K562 (cell line): Measurements from ENCODE around the gene TTC24. TPM values are rescaled to one million over a fixed set of nuclear protein-coding genes. Genes with fewer than 3 reads are reported as not detected.
A peak's percentile ranks its signal among the peaks of the same experiment; 100 is the strongest.

ENCODE experiments used
- CBX5 ChIP-seq: IDR thresholded peaks from 2 replicates; pipeline ENCODE4 v1.6.1; 2014; ENCODE audit warnings: low read depth, borderline replicate concordance
- EHMT2 ChIP-seq: fragments of 450-650 bp; IDR thresholded peaks from 2 replicates; pipeline ENCODE4 v1.6.1; 2018; ENCODE audit warnings: antibody characterized with exemption
- HMGN3 ChIP-seq: IDR thresholded peaks from 2 replicates; pipeline ENCODE4 v1.6.1; 2011; ENCODE audit warnings: borderline replicate concordance, low read depth, mild to moderate bottlenecking, mixed read lengths, low read length; ENCODE audit not compliant: insufficient read length; ENCODE audit errors: extremely low read depth
- HNRNPL ChIP-seq: fragments of 200-400 bp; formaldehyde crosslinking; IDR thresholded peaks from 2 replicates; pipeline ENCODE4 v1.6.1; 2017; ENCODE audit warnings: low read depth, mild to moderate bottlenecking, low read length
- NFRKB ChIP-seq: fragments of 450-650 bp; IDR thresholded peaks from 2 replicates; pipeline ENCODE4 v1.6.1; 2016; ENCODE audit warnings: low read depth
- PRDM10 ChIP-seq: fragments of 450-650 bp; IDR thresholded peaks from 2 replicates; pipeline ENCODE4 v1.6.1; 2018; ENCODE audit not compliant: partially characterized antibody
- SP2 ChIP-seq: IDR thresholded peaks from 2 replicates; pipeline ENCODE4 v1.6.1; 2011; ENCODE audit warnings: mild to moderate bottlenecking, low read depth, low read length, moderate library complexity; ENCODE audit not compliant: poor library complexity, severe bottlenecking; ENCODE audit errors: extremely low read depth
- SRSF1 ChIP-seq: fragments of 200-400 bp; formaldehyde crosslinking; IDR thresholded peaks from 2 replicates; pipeline ENCODE4 v1.6.1; 2017; ENCODE audit warnings: mild to moderate bottlenecking, low read depth, low read length, moderate library complexity
- TARDBP ChIP-seq: fragments of 450-650 bp; IDR thresholded peaks from 2 replicates; pipeline ENCODE4 v1.6.1; 2016
- THAP12 ChIP-seq: fragments of 250-450 bp; sonication (Bioruptor Pico); IDR thresholded peaks from 2 replicates; pipeline ENCODE4 v1.9.0; 2021; ENCODE audit warnings: mild to moderate bottlenecking, inconsistent platforms
- THRAP3 ChIP-seq: fragments of 450-650 bp; IDR thresholded peaks from 2 replicates; pipeline ENCODE4 v1.6.1; 2016; ENCODE audit warnings: mild to moderate bottlenecking, inconsistent platforms, borderline replicate concordance
- TOE1 ChIP-seq, 2 experiments: fragments of 450-650 bp in 1 of 2; sonication (generic) in 1 of 2; formaldehyde crosslinking in 1 of 2; IDR thresholded peaks; 2 replicates each; pipeline versions ENCODE4 v1.7.1 to v1.8.0; 2016 to 2022; ENCODE audit warnings: borderline replicate concordance in 2 of 2, mild to moderate bottlenecking in 2 of 2, antibody characterized with exemption in 1 of 2, inconsistent platforms in 1 of 2, low read depth in 1 of 2, missing genetic modification reagents in 1 of 2, moderate library complexity in 1 of 2
- ZBTB43 ChIP-seq: sonication (generic); formaldehyde crosslinking; IDR thresholded peaks from 2 replicates; pipeline ENCODE4 v1.8.0; 2023; ENCODE audit warnings: mild to moderate bottlenecking, missing genetic modification reagents
- ZBTB8A ChIP-seq: fragments of 450-650 bp; IDR thresholded peaks from 2 replicates; pipeline ENCODE4 v1.6.1; 2018; ENCODE audit warnings: mild to moderate bottlenecking, moderate library complexity; ENCODE audit not compliant: partially characterized antibody
- ZKSCAN3 ChIP-seq: fragments of 250-450 bp; sonication (Bioruptor Pico); IDR thresholded peaks from 2 replicates; pipeline ENCODE4 v1.4.0; 2020
- ZNF133 ChIP-seq: fragments of 250-450 bp; sonication (Bioruptor Pico); IDR thresholded peaks from 2 replicates; pipeline ENCODE4 v1.4.0; 2020; ENCODE audit warnings: mild to moderate bottlenecking
- polyA plus RNA-seq, 8 experiments: library from polyadenylated mRNA; depleted of rRNA in 4 of 8; stranded (reverse) in 5 of 8; unstranded in 3 of 8; fragments of >200 nt; fragmentation: Nextera tagmentation in 2 of 8; fragmentation: Illumina TruSeq in 1 of 8; extraction: Ambion mirVana in 2 of 8; extraction: Trizol in 1 of 8; gene quantifications; 2 replicates each; pipeline versions ENCODE4 v1.2.1 to v1.2.3, GENCODE V29; 2011 to 2014; ENCODE audit warnings: inconsistent platforms in 1 of 8, missing spikeins in 1 of 8
- total RNA-seq, 7 experiments: library from RNA; depleted of rRNA in 6 of 7; stranded (reverse); fragments of >200 nt in 6 of 7; fragmentation: Illumina TruSeq in 2 of 7; extraction: Trizol in 2 of 7; gene quantifications; 2 replicates each; pipeline versions ENCODE4 v1.2.1 to v1.2.3, GENCODE V29; 2011 to 2021; ENCODE audit warnings: low replicate concordance in 1 of 7
- TF ChIP-seq, protein P1 (sequence below): fragments of 250-450 bp; sonication (Bioruptor Pico); IDR thresholded peaks from 2 replicates; pipeline ENCODE4 v1.5.0; 2020; ENCODE audit warnings: mild to moderate bottlenecking, borderline replicate concordance

TTC24 gene
- total and polyA plus RNA-seq, 9 of the 15 experiments (the other 6 are each of a cell fraction or from before 2014, with no cell fraction given): not detected

GRCh38 chr1:156592158-156592909, 12.8 kb downstream of the TTC24 start (continued):
- TF ChIP-seq EHMT2 (no peak), NFRKB (no peak), TARDBP (no peak), TOE1 (IDR thresholded peaks at IDR 0.05; ENCODE audit: borderline replicate concordance) (no peak), TOE1 (CRISPR knock-in tag; IDR thresholded peaks at IDR 0.05; ENCODE audit: borderline replicate concordance, low read depth) (no peak), ZNF133 (CRISPR knock-in tag) (no peak), THAP12 (0 out of 2 replicates have a peak, but pooled peaks have one; percentile 17), HMGN3 (no peak), ZBTB8A (no peak), ZKSCAN3 (CRISPR knock-in tag) (no peak), HNRNPL (no peak), PRDM10 (no peak), SRSF1 (no peak), ZBTB43 (CRISPR knock-in tag) (peak; percentile 10; the same call in 1 of the 2 replicates), SP2 (no peak), THRAP3 (no peak), CBX5 (no peak)
- TF ChIP-seq, protein P1, sequence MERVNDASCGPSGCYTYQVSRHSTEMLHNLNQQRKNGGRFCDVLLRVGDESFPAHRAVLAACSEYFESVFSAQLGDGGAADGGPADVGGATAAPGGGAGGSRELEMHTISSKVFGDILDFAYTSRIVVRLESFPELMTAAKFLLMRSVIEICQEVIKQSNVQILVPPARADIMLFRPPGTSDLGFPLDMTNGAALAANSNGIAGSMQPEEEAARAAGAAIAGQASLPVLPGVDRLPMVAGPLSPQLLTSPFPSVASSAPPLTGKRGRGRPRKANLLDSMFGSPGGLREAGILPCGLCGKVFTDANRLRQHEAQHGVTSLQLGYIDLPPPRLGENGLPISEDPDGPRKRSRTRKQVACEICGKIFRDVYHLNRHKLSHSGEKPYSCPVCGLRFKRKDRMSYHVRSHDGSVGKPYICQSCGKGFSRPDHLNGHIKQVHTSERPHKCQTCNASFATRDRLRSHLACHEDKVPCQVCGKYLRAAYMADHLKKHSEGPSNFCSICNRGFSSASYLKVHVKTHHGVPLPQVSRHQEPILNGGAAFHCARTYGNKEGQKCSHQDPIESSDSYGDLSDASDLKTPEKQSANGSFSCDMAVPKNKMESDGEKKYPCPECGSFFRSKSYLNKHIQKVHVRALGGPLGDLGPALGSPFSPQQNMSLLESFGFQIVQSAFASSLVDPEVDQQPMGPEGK (CRISPR knock-in tag): no peak
